ENCODE results near the gene CELF1. TPM values are rescaled to one million over a fixed set of nuclear protein-coding genes. Genes with fewer than 3 reads are reported as not detected.

Gene CELF1
- total and polyA plus RNA-seq, 2 of the 13 experiments (the other 11 are each of a cell fraction or from before 2014, with no cell fraction given): 69.0 to 80.1 TPM

- TF ChIP-seq STAT6 (CRISPR knock-in tag; IDR thresholded peaks at IDR 0.05; ENCODE audit: borderline replicate concordance) (no peak), THRA (CRISPR knock-in tag; IDR thresholded peaks at IDR 0.05; ENCODE audit: borderline replicate concordance) (no peak; the same call in 1 of the 2 replicates), POLR2G (IDR thresholded peaks at IDR 0.05; ENCODE audit: low read depth, low read length) (peak; percentile 89), RCOR2 (CRISPR knock-in tag; IDR thresholded peaks at IDR 0.05) (no peak; the same call in 1 of the 2 replicates), HNF4G (IDR thresholded peaks at IDR 0.05; ENCODE audit: borderline replicate concordance, low read depth, low read length) (peak; percentile 3; the same call in 1 of the 2 replicates), HNF4G (CRISPR knock-in tag; IDR thresholded peaks at IDR 0.05; ENCODE audit: borderline replicate concordance, low read depth) (peak; percentile 32; the same call in 1 of the 2 replicates), ZFP82 (CRISPR knock-in tag; IDR thresholded peaks at IDR 0.05; ENCODE audit: borderline replicate concordance) (peak; percentile 70; the same call in 1 of the 2 replicates), MATR3 (CRISPR knock-in tag; IDR thresholded peaks at IDR 0.05) (no peak), TOPORS (CRISPR knock-in tag; IDR thresholded peaks at IDR 0.05) (peak; percentile 63; the same call in 1 of the 2 replicates), ZNF563 (CRISPR knock-in tag; IDR thresholded peaks at IDR 0.05) (no peak), ZNF446 (CRISPR knock-in tag; IDR thresholded peaks at IDR 0.05) (0 out of 2 replicates have a peak, but pooled peaks have one; percentile 53), PHB2 (IDR thresholded peaks at IDR 0.05; ENCODE audit: partially characterized antibody) (no peak), SMARCC2 (IDR thresholded peaks at IDR 0.05) (no peak), ZMAT5 (CRISPR knock-in tag; IDR thresholded peaks at IDR 0.05; ENCODE audit: borderline replicate concordance, low read depth) (no peak), ZNF30 (CRISPR knock-in tag; IDR thresholded peaks at IDR 0.05) (no peak), SNAPC2 (CRISPR knock-in tag; IDR thresholded peaks at IDR 0.05) (no peak), JARID2 (CRISPR knock-in tag; IDR thresholded peaks at IDR 0.05; ENCODE audit: insufficient replicate concordance) (no peak), NR3C1 (CRISPR knock-in tag; IDR thresholded peaks at IDR 0.05) (no peak), HOXA3 (CRISPR knock-in tag; IDR thresholded peaks at IDR 0.05) (peak; percentile 79), PRMT3 (CRISPR knock-in tag; IDR thresholded peaks at IDR 0.05; ENCODE audit: borderline replicate concordance, low read depth) (no peak; the same call in 1 of the 2 replicates), SAFB2 (CRISPR knock-in tag; IDR thresholded peaks at IDR 0.05; ENCODE audit: borderline replicate concordance, low read depth) (no peak), ZNF605 (CRISPR knock-in tag; IDR thresholded peaks at IDR 0.05) (no peak; the same call in 1 of the 2 replicates), MYPOP (CRISPR knock-in tag; IDR thresholded peaks at IDR 0.05) (peak; percentile 62; the same call in 1 of the 2 replicates)
Measured at GRCh38 chr11:47426062-47426956, 126.6 kb downstream of the CELF1 start, which contains the start of gene PSMC3 (continued).
